ENCODE results near the gene F11.

DNA sequence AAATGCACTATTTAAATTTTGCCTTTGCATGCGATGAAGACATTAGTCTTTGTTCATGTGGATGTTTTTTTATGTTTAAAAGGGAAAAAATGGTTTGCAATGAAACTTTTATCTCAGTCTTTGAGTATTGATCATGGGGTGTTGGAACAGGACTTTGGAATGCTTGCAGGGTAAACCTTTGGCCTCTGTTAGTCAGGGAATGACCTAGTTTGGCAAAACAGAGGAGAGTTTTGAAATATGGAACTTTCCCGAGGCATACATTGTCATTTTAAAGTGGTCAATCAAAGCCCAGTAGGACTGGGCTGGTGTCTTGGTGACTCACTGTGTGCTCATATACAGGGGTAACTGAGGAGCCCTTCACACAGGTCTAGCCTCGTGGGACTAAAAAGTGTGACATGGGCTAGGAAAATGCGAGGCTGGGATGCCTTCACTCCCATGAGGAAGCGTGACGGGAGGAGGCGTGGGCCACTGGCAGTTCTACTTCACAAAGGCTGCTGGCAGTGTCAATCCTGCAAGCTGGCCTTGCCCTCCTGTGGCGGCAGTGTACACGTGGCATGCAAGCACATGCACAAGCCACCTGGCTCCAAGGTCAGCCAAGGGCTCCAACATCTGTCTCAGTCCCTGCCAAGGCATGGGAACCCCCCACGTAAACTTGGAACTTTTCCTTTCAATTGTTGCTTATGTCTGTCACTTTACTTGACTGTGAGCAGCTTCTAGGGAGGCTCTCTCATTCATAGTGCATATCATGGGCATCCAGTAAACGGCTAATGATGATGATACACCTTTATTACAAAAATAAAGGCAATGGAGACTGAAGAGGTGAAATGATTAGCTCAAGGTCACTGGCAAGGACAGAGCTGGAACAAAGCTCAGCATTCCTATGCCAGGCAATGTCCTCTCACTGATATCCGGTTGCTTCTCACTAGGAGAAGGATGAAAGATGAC is 5.2 kb upstream of the F11 start:
- TF ChIP-seq POLR2A (IDR thresholded peaks at IDR 0.05) (no peak), CTCF (IDR thresholded peaks at IDR 0.05 in 8 of 11, conservative IDR thresholded peaks at IDR 0.05 in 3 of 11) (no peak)
